Lower leg skin (tissue), 4 donors: ENCODE data around the gene MYRIP. TPM values are rescaled to one million over a fixed set of nuclear protein-coding genes. Genes with fewer than 3 reads are reported as not detected.

Experiments
- DNase-seq, 2 donors: peaks; one replicate each; pipeline ENCODE4 v3.0.0-alpha.2; 2019; ENCODE audit warnings: low spot score in 2 of 2
- H3K4me3 ChIP-seq: fragments of 200-600 bp; sonication (generic); 2 replicates; pipeline ENCODE4 v1.5.1; 2017; ENCODE audit warnings: mild to moderate bottlenecking, low read depth; ENCODE audit not compliant: poor library complexity, severe bottlenecking
- CTCF ChIP-seq, 3 donors: fragments of 450-650 bp; IDR thresholded peaks; one replicate each; pipeline ENCODE4 v1.5.1; 2016; ENCODE audit warnings: antibody characterized with exemption in 3 of 3, mild to moderate bottlenecking in 3 of 3, moderate library complexity in 2 of 3
- POLR2A ChIP-seq, 2 donors: fragments of 450-650 bp; IDR thresholded peaks; one replicate each; pipeline ENCODE4 v1.6.1; 2016 to 2017; ENCODE audit warnings: antibody characterized with exemption in 2 of 2, mild to moderate bottlenecking in 1 of 2, moderate library complexity in 1 of 2
- WGBS, 2 donors: methylation state at CpG; one replicate each; pipeline ENCODE4 v1.1.5; 2018; 5-methylcytosine and 5-hydroxymethylcytosine counted together
- intact Hi-C: fragments of 100-400 bp; cut with DNase I; formaldehyde crosslinking; loops from one replicate; pipeline ENCODE4 v1.15.0; 2023; ENCODE audit warnings: low total_unique reads
- total RNA-seq, 4 donors: library from RNA; depleted of rRNA; stranded (reverse); fragments of >200 nt; gene quantifications; one replicate each; pipeline ENCODE4 v1.1.0, GENCODE V29; 2016

The MYRIP gene
- total RNA-seq, 4 donors from 2014 or later: 1.2 to 2.9 (median 1.5) TPM

- TF ChIP-seq CTCF (IDR thresholded peaks at IDR 0.05): no peak
- no peak for TF ChIP-seq POLR2A (IDR thresholded peaks at IDR 0.05)
- DNase-seq: no peak
- intact Hi-C loops: no loop called here
- 64 to 74% methylated on average over 9 of the region's 9 CpGs for WGBS, 2 donors
- no peak overlapping the region for H3K4me3 ChIP-seq
These were observed 307.2 kb downstream of the MYRIP start for GRCh38 chr3:40116478-40117177.

- 48 to 94% methylated on average over 2 of the region's 2 CpGs for WGBS, 2 donors
- no peak overlapping the region for H3K4me3 ChIP-seq
- intact Hi-C loops: no loop called here
- DNase-seq: no peak
- TF ChIP-seq CTCF (IDR thresholded peaks at IDR 0.05) (no peak), POLR2A (IDR thresholded peaks at IDR 0.05) (no peak)
These were observed 308.7 kb downstream of the MYRIP start for GRCh38 chr3:40118091-40118490.

GRCh38 chr3:40120067-40120692 is 310.8 kb downstream of the MYRIP start:
- intact Hi-C loops: no loop called here
- WGBS, 2 donors: 52 to 64% methylated on average over 3 of the region's 3 CpGs
- DNase-seq: no peak
- no peak overlapping the region for H3K4me3 ChIP-seq
- TF ChIP-seq CTCF (IDR thresholded peaks at IDR 0.05) (no peak), POLR2A (IDR thresholded peaks at IDR 0.05) (no peak)

- no peak for DNase-seq
- no peak overlapping the region for H3K4me3 ChIP-seq
- intact Hi-C loops: no loop called here
- 68 to 73% methylated on average over 3 of the region's 3 CpGs for WGBS, 2 donors
- no peak for TF ChIP-seq POLR2A (IDR thresholded peaks at IDR 0.05)
- TF ChIP-seq CTCF (IDR thresholded peaks at IDR 0.05): no peak
These were observed 311.4 kb downstream of the MYRIP start for GRCh38 chr3:40120806-40121205.

- intact Hi-C loops: no loop called here
- DNase-seq: no peak
- no peak for TF ChIP-seq POLR2A (IDR thresholded peaks at IDR 0.05)
- TF ChIP-seq CTCF (IDR thresholded peaks at IDR 0.05): no peak
- H3K4me3 ChIP-seq: no peak overlapping the region
These were observed 315.5 kb downstream of the MYRIP start for GRCh38 chr3:40124918-40125317.
